ENCODE results near the gene SMC5.
"Not testable (repeated sequence)": the region's sequence is repeated elsewhere in the genome, so short reads cannot be mapped to it uniquely, and the experiment has no call there.

The SMC5 gene

GRCh38 chr9:70374962-70375618 lies 116.3 kb downstream of the SMC5 start:
- DNase-seq = no peak

- DNase-seq = no peak
Observed at GRCh38 chr9:70382046-70382708, 123.4 kb downstream of the SMC5 start.

- no peak for DNase-seq
Observed at GRCh38 chr9:70382709-70383605, 124.2 kb downstream of the SMC5 start.

DNA sequence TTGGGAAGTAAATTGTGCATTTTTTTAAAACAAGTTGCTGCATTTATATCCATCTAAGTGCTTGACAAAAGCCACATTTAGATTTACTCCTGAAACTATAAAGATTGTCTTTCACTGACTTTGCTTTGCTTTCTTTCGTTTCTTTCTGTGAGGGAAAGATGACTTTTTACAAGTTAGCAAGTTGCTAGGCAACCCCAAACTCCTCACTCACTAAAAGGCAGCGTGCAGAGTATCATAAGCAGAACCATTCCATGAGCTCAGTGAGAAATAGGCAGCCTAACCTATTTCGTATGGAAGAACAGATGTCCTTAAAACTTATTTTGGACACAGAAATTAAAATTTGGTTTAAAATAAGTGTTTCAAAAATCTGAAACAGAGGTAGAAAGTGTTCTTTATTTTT lies 126.6 kb downstream of the SMC5 start:
- DNase-seq = no peak

DNA sequence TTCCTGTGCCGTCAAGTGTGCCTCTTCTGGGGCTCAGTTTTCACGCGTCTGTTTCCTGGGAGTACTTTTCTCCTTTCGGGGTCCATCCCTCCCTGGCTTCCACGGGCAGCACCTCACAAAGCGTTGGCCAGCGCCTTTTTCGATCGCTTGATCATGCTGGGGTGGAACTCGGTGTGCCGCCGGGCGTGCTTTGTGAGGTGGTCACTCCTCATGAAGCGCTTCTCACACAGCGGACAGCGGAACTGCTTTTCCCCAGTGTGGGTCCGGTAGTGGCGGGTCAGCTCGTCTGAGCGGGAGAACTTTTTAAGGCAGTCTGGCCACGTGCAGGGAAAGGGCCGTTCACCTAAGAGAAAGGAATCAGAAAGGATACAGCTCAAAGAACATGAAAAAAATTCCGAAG lies 128.9 kb downstream of the SMC5 start:
- no peak for DNase-seq

- no peak for DNase-seq
Observed at GRCh38 chr9:70389188-70389587, 130.4 kb downstream of the SMC5 start.

GRCh38 chr9:70389621-70390266 lies 131.0 kb downstream of the SMC5 start:
- no peak for DNase-seq

DNA sequence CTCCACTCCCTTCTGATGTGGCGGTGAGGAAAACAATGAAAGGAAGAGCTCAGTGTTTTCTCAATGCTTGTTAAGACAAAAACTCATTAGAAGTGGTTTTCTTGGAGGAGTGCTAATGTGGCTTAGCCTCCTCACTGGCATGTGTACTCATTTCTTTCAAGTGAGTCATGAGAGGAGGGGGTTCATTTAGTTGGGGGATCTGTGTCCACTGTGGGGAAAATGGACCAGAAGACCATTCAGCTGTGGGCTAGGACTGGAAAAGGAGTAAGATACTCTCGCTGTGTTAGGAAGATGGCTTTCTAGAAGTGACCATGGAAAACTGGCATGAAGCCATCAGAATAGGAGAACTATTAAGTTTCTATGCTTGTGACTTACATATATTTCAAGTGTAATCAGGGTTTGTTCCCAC lies 132.2 kb downstream of the SMC5 start:
- DNase-seq = no peak

- peak; percentile 28 for DNase-seq
Observed at GRCh38 chr9:70392189-70392588, 133.4 kb downstream of the SMC5 start.

DNA sequence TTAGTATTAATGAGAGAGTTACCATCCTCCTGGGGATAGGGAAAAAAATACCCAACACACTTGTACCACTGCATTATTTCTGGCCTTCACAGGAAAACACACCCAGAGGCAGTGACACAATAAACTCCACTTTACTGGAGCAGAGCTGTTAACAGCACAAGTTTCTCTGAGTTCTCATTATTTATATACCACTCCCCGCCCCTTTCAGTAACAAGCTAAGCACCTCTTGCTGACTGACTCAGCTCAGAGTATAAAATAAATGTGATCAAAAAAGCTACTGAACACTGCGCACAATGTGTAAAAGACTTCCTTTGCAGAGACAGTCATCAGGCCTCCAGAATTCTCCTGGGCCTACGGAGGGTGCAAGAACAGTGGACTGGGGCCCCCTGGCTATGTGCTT lies 134.1 kb downstream of the SMC5 start:
- DNase-seq = no peak

- DNase-seq = no peak
Observed at GRCh38 chr9:70395652-70396051, 136.9 kb downstream of the SMC5 start.

DNA sequence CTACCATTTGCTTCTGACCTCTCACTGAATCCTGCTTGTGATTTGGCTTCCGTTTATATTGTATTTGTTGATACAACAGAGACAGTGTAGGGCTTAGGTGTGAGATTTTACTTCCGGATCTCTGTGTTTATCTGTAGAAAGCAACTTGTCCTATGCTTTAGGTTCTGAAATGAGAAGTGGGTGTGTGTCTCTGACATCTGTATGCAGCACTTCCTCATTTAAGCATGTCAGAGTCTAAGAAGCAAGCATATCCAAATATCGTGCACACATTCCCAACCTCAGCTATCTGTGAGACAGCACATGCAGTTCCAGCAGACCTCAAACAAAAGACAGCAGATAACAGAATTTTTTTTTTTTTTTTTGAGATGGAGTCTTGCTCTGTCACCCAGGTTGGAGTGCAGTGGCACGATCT lies 139.4 kb downstream of the SMC5 start:
- peak; percentile 60 for DNase-seq

GRCh38 chr9:70399141-70399540 lies 140.4 kb downstream of the SMC5 start:
- no peak for DNase-seq

DNA sequence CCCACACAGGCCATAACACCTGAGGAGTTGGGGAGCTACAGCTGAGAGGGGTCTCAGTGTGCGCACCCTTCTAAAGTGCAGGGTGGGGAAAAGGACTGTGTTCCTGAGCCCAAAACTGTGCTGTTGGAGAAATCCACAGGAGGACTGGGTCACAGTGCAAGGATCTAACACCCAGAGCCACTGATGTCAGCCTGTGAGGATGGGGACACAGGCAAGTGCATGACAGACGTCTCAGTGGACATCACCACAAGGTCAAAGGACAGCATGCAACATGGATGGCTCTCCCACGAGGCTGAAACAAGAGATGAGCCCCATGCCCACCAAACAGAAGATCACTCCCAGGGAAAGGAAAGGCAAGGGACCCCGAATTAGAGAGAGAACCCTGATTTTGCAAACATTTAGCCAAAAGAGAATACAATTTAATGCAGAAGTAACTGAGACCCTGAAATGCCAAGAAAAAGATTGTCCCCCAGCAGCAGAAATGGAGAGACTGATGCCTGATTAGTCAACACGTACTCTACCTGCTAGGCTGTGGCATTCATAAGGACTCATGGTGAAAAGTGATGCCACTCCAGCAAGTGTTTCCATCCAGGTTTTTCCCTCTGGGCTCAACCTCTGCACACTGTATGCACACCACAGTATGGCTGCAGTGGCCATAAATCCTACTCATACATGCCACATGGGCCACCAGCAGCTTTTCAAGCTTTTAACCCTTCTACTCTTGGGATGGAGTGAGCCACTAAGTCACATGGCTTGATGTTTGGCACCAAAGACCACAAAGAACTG lies 141.5 kb downstream of the SMC5 start:
- DNase-seq = no peak

GRCh38 chr9:70401241-70401640 lies 142.5 kb downstream of the SMC5 start:
- not testable (repeated sequence) for DNase-seq

DNA sequence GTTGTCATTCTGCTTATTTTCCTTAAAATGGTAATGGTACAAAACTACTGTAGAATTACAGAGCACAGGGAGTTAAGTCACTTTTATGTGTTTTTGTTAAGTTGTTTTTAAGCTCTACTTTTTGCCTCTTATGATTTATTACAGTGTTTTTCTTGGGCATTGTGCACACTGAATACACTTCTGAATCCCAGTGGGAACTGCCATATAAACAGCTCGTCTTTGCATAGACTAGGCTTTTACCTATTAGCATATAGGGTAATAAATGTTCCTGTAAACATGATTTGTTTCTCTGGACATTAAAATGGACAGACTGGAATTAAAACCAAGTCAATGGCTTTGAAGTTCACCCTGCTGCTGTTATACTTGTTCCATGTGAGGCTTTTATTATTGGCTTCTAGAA lies 143.4 kb downstream of the SMC5 start:
- DNase-seq = no peak

GRCh38 chr9:70403166-70403565 lies 144.4 kb downstream of the SMC5 start:
- no peak for DNase-seq

- DNase-seq = no peak
Observed at GRCh38 chr9:70403618-70404025, 144.8 kb downstream of the SMC5 start.

- no peak for DNase-seq
Observed at GRCh38 chr9:70404261-70404660, 145.5 kb downstream of the SMC5 start.

Measured in CD4-positive, alpha-beta T cell treated with Interleukin-21 for 1 hour (primary cell).